A549 (cell line): Measurements from ENCODE around the gene RTCB.

Source experiments
- BHLHE40 ChIP-seq: IDR thresholded peaks from 2 replicates; pipeline ENCODE4 v1.6.1; 2012; ENCODE audit warnings: low read depth, low read length, inconsistent platforms
- CTCF ChIP-seq: fragments of >200 bp; sonication (Bioruptor Twin); formaldehyde crosslinking; IDR thresholded peaks from 3 replicates; pipeline ENCODE4 v1.5.1; 2016
- EHMT2 ChIP-seq: fragments of 200-600 bp; sonication (generic); IDR thresholded peaks from 2 replicates; pipeline ENCODE4 v1.6.1; 2016; ENCODE audit warnings: antibody characterized with exemption, low read depth, mild to moderate bottlenecking, moderate library complexity
- EP300 ChIP-seq, 2 experiments: fragments of >200 bp; sonication (Bioruptor Twin); formaldehyde crosslinking; IDR thresholded peaks; 2 replicates in 1 of 2; 3 replicates in 1 of 2; pipeline ENCODE4 v1.6.1; 2016 to 2017
- GATA3 ChIP-seq: IDR thresholded peaks from 2 replicates; pipeline ENCODE4 v1.6.1; 2012; ENCODE audit warnings: borderline replicate concordance
- HDAC2 ChIP-seq: fragments of 200-600 bp; sonication (generic); IDR thresholded peaks from 2 replicates; pipeline ENCODE4 v1.6.1; 2016
- POLR2A ChIP-seq: IDR thresholded peaks from 2 replicates; pipeline ENCODE4 v1.6.1; 2012; ENCODE audit warnings: mild to moderate bottlenecking, low read length
- RFX5 ChIP-seq: fragments of 450-650 bp; IDR thresholded peaks from 2 replicates; pipeline ENCODE4 v1.7.1; 2014; ENCODE audit warnings: antibody characterized with exemption, mild to moderate bottlenecking, moderate library complexity
- SREBF2 ChIP-seq: fragments of 450-650 bp; IDR thresholded peaks from 2 replicates; pipeline ENCODE4 v1.6.1; 2014; ENCODE audit warnings: mild to moderate bottlenecking, moderate library complexity
- TF ChIP-seq, protein P1 (sequence below): fragments of 200-600 bp; sonication (generic); IDR thresholded peaks from 2 replicates; pipeline ENCODE4 v1.6.1; 2016; ENCODE audit warnings: antibody characterized with exemption, mild to moderate bottlenecking, moderate library complexity
- TF ChIP-seq, protein P2 (sequence below): IDR thresholded peaks from 2 replicates; pipeline ENCODE4 v1.6.1; 2012

GRCh38 chr22:32352681-32353080 lies 59.4 kb downstream of the RTCB start:
- no peak for TF ChIP-seq RFX5
- no peak for TF ChIP-seq CTCF
- TF ChIP-seq POLR2A: no peak
- TF ChIP-seq, protein P1, sequence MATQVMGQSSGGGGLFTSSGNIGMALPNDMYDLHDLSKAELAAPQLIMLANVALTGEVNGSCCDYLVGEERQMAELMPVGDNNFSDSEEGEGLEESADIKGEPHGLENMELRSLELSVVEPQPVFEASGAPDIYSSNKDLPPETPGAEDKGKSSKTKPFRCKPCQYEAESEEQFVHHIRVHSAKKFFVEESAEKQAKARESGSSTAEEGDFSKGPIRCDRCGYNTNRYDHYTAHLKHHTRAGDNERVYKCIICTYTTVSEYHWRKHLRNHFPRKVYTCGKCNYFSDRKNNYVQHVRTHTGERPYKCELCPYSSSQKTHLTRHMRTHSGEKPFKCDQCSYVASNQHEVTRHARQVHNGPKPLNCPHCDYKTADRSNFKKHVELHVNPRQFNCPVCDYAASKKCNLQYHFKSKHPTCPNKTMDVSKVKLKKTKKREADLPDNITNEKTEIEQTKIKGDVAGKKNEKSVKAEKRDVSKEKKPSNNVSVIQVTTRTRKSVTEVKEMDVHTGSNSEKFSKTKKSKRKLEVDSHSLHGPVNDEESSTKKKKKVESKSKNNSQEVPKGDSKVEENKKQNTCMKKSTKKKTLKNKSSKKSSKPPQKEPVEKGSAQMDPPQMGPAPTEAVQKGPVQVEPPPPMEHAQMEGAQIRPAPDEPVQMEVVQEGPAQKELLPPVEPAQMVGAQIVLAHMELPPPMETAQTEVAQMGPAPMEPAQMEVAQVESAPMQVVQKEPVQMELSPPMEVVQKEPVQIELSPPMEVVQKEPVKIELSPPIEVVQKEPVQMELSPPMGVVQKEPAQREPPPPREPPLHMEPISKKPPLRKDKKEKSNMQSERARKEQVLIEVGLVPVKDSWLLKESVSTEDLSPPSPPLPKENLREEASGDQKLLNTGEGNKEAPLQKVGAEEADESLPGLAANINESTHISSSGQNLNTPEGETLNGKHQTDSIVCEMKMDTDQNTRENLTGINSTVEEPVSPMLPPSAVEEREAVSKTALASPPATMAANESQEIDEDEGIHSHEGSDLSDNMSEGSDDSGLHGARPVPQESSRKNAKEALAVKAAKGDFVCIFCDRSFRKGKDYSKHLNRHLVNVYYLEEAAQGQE: no peak
- TF ChIP-seq, protein P2, sequence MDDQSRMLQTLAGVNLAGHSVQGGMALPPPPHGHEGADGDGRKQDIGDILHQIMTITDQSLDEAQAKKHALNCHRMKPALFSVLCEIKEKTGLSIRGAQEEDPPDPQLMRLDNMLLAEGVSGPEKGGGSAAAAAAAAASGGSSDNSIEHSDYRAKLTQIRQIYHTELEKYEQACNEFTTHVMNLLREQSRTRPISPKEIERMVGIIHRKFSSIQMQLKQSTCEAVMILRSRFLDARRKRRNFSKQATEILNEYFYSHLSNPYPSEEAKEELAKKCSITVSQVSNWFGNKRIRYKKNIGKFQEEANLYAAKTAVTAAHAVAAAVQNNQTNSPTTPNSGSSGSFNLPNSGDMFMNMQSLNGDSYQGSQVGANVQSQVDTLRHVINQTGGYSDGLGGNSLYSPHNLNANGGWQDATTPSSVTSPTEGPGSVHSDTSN: no peak
- no peak for TF ChIP-seq SREBF2
- no peak for TF ChIP-seq HDAC2
- no peak for TF ChIP-seq EHMT2
- TF ChIP-seq EP300 (IDR thresholded peaks at IDR 0.05): no peak
- TF ChIP-seq BHLHE40: no peak
- no peak for TF ChIP-seq GATA3
